HG03457 (cell line): ENCODE results near the gene FADS3.

ENCODE experiments used
- ATAC-seq: cut with Tn5 transposase; IDR thresholded peaks from one replicate; pipeline ENCODE4 v1.9.1; 2021; ENCODE audit warnings: moderate number of reproducible peaks; ENCODE audit not compliant: unreplicated experiment

Gene FADS3

DNA sequence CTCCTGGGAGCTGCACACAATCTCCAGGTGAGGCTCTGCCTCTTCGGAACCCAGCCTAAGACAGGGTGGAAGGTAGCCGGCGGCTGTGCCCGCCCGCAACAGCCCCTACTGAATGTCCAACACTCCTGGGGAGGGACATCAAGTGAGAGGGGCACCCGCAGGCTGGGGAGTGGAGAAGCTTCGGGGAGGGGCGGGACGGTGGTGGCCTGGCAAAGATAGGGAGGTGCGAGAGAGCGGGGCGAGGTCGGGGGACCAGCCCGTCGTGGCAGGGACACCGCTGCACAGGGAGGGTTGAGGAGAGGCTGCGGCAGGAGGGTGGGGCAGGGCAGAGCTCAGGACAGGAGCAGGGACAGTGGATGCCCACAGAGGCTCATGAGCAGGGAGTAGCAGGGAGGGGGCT lies 8.9 kb upstream of the FADS3 start:
- ATAC-seq, result no peak

DNA sequence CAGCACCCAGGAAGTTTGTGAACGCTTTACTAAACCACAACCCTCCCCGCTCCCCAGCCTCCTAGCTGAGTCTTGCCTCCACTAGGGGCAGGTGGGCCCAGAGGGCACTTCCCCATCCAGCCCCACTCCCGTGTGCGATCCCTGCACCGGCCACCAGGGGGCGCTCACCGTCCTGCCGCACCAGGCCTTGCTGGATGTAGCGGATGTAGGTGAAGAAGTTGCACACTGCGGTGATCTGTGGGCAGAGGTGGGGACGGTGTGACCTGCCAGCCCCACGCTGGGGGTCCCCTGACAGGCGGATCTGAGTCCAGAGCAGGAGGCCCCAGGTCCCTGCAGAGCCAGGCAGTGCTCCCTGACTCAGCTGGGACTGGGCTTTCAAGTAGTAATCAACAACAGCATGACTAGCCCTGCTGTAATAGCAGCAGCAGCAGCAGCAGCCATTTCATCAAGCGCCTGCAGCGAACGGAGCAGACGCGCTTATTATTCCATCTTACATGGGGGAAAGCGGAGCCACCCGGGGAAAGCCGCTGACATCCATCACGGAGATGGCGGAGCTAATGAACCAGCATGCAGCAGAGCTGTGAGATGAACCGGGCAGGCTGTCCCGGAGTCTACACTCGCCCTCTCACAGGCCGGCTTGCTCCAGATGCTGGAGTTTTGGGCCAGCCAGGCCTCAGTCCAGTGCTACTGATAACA lies 7.9 kb upstream of the FADS3 start:
- ATAC-seq, result no peak

DNA sequence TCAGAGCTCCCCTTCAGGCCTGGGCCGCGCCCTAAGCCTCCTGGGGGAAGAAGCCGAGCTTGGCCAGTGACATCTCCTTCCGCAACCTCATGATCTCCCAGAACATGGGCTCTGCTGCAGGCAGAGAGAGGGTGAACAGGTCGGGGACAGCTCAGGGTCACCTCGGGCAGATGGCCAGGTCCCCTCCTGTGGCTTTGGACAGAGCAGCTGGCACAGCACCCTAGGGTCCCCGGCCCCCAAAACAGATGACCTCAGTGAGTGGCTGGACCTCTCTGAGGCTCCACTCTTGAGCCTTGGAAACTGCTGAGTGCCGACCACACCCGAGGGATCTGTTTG lies 6.9 kb upstream of the FADS3 start:
- no peak for ATAC-seq

DNA sequence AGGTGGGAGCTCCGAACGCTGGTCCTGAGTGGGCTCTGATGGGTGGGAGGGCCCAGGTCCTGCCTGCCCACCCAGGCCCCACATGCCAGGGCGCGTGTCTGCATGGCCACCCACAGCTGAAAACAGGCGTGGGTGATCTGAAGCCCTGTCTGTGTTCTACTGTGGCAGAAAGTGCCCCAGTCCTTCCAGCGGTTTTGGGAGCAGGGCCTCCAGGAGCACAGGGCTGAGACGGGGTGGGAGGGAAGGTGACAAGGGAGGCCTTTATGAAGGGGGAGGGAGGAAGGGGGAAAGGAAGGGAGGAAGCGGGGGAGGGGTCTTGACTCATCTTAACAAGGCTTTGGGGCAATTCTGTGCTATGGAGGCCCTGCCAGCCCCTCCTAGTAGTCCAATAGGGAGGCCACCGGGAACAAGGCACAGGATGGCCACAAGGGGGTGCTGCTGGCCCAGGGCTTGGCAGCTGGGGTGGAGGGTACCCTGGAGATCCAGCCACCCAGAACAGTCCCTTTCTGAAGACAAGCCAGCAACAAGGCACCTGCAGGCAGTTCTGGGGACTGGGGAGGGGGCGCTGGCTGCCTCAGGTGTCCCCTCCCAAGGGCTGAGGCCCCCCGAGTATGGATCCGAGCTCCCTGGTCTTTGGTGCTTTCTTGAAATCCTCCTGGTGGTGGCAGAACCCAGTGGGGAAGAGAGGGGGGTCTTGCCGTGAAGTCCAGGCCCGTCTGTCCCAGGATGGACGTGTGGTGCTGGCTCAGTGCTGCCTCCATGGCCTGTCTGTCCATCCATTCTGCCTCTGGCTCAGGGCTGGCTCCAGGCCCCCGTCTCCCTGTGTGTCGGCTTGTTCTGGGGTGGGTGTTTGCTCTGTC lies 6.3 kb upstream of the FADS3 start:
- no peak for ATAC-seq

DNA sequence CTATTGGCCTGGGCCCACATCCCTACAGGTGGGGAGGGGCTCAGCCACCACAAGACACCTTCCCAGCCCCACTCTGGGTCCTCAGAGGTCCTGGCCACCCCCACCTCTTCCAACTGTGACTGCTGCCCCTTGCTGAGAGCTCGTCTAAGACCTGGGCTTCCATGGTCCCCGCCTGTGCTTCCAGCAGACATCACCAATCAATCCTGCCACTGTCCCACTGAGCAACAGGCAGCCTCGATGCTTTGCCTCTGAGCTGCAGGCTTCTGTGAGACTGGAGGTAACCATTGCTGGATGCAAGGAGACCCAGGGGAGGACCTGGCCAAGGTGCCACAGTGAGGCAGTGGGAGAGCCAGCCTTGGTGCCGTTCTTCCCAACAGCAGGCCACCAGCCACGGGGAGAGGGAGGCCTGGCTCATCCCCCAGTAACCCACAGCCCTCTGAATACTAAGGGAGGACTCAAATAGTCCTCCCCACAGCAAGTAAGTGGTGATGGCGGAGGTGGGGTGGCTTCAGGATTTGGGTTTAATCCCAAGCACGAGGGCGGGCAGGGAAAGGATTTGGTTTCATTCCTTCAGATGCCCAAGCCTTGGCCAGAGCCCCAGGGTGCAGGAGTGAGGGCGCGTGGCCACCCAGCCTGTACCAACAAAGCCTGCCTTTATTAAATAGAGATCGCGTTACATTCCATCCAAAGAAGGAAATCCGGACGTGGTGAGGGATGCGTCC lies 5.5 kb upstream of the FADS3 start:
- ATAC-seq, result no peak

DNA sequence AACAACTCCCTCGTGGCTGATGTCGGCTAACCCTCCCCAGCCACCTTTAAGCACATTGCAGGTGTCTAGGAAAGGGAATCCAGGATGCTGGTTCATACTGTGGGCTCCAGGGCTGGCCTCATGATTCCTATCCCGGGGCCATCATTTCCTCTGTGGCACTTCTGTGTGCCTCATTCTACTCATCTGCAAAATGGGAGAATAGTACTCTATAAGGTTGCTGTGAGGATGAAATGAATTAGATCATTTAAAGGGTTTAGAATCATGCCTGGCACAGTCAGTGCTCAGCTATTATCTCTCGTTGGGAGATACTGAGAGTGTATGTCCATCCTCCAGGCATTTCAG lies 4.3 kb upstream of the FADS3 start:
- no peak for ATAC-seq

DNA sequence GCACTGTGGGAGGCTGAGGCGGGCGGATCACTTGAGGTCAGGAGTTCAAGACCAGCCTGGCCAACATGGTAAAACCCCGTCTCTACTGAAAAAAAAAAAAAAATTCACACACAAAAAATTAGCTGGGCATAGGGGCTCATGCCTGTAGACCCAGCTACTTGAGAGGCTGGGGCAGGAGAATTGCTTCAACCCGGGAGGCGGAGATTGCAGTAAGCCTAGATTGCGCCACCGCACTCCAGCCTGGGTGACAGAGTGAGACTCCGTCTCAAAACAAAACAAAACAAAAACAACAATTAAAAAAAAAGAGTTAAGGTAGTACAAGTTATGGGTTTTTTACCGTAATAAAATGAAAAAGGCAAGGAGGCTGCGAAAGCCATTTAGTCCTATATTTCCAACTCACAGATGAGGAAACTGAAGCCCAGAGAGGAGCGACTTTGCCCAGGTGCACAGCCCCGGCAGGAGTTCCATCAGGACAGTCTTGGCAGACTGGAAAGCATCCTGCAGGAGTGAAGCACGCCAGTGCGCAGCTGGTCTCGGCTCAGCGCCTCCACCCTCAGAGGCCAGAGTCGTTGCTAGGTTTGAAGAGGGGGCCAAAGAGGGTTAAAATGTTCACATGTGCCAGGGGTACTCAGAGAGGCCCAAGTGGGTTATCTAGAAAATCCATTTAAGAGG lies 3.8 kb upstream of the FADS3 start:
- ATAC-seq, result no peak

DNA sequence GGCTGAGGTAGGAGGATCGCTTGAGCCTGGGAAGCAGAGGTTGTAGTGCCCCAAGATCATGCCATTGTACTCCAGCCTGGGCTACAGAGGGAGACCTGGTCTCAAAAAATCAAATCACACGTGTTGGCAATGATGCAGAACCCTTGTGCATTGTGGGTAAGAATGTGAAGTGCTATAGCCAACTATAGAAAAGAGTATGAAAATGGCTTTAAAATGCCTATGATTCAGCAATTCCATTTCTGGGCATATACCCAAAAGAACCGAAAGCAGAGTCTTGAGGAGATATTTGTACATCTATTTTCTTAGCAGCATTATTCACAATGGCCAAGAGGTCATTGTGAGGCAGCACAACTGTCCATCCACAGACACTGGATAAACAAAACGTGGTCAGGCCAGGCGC lies 2.6 kb upstream of the FADS3 start:
- ATAC-seq, result no peak

DNA sequence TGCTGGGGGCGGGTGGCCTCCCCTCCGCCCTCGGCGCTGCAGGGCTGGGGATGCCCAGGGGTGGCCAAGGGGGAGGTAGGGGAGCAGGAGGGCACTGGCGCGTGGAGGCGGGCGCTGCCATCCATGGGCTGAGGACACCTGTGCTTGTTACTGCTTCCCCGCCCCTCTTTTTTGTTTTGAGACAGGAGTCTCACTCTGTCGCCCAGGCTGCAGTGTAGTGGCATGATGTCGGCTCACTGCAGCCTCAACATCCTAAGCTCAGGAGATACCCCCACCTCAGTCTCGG lies 683 bp upstream of the FADS3 start:
- ATAC-seq, result no peak

DNA sequence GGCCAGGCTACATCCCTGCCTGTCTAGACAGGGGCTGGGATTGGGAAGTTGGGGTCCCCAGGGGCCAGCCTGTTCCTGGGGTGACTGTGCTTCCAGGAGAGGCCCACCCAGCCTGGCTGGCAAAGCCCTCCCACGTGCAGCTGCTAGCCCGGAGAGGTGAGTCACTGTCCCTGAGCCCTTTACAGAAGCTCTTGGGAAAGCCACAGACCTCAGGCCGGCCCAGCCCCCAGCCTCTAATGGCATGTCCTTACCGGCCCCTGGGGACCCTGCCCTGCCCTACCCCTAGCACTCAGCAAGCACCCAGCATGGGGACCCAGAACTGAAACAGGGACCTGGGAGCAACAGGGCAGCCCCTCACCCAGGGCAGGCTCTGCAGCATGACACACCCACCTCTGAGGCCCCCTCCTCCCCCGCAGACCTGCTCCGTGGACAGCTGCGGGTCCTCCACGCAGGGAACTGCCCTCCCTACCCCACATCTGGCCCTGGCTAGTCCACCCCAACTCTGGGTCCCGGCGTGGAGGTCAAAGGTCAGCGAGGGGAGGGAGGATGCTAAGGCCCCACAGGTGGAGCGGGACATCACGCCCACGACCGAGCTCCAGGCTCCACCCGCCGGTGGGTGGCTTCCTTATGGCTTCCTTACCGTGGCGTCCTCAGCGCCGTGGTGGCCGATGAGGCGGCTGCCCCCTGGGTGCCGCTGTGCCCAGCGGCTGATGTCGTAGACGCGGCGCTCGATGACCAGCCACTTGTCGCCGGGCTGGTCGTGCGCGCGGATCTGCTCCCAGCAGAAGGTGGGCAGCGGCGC lies 615 bp downstream of the FADS3 start:
- no peak for ATAC-seq

DNA sequence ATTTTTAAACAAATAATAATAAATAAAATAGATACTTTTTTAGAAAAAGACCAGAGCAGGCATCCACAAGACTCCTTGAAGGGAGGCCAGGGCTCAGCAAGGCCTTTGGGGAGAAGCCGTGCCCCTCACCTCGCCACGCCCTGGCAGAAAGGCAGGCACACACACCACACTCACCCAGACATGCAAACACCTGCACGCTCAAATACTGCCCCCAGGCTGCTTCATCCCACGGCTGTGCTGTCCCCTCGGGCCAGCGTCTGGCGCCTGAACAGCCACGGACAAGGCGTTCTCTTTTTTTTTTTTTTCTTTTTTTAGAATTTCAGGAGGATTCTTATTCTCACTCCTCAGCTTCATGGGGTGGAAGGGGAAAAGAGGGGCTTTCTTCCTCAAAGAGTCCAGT lies 1.5 kb downstream of the FADS3 start:
- ATAC-seq, result no peak

DNA sequence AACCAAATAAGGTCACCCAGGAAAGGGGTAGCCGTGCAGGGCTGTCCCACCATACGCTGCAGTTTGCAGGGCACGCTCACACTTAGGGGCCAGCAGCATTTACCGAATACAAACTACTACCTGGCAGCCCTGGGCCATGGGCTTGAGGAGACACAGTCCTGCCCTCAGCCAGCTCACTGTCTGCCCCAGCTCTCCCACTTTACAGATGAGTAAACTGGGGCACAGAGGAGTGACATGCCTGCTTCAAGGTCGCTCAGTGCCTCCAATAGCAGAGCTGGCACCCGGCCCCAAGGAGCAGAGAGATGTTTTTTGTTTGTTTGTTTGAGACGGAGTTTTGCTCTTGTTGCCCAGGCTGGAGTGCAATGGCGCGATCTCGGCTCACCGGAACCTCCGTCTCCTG lies 2.8 kb downstream of the FADS3 start:
- ATAC-seq, result no peak

DNA sequence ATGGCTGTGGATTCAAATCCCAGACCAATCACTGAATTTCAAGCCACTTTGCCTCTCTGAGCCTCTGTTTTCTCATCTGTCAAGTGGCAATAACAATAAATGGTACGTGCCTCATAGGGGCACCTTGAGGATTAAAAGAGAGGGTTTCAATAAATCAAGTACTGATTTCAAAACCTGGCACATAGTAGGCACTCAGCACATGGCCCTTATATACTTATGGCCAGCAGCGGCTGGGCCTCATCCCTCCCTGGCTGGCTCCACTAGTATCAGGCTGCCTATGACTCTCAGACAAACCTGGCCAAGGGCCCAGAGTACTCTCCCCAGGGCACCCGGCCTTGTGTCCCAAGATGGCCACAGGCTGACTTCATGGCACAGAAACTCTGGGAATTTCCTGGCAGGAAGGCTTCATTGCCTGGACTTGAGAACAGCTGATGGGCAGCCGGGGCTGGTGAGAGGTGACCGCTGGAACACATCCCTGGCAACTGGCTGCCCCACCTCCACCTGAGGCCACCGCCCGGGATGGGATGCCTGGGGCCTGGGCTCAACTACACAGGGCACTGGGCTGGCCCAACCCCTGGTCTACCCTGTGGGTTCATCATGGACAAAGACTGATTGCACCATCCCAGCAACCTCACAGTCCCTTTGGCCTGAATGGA lies 3.4 kb downstream of the FADS3 start:
- ATAC-seq, result no peak

DNA sequence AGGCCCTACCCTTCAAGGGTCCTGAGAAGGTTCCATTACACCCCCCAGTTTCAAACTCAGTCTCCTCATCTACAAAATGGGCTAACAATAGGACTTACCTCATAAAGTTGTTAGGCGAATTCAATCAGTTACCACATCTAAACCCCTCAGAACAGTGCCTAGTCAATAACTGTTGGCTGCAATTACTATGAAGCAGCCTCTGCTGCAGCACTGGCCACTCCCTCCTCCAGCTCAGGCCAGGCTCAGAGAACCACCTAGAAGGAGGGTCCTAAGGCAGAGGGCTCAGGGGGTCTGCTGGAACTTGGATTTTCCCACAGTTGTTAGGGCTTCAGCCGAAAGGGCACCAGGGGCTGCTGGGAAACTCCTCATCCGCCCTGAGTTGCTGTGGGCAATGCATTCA lies 4.7 kb downstream of the FADS3 start:
- no peak for ATAC-seq

DNA sequence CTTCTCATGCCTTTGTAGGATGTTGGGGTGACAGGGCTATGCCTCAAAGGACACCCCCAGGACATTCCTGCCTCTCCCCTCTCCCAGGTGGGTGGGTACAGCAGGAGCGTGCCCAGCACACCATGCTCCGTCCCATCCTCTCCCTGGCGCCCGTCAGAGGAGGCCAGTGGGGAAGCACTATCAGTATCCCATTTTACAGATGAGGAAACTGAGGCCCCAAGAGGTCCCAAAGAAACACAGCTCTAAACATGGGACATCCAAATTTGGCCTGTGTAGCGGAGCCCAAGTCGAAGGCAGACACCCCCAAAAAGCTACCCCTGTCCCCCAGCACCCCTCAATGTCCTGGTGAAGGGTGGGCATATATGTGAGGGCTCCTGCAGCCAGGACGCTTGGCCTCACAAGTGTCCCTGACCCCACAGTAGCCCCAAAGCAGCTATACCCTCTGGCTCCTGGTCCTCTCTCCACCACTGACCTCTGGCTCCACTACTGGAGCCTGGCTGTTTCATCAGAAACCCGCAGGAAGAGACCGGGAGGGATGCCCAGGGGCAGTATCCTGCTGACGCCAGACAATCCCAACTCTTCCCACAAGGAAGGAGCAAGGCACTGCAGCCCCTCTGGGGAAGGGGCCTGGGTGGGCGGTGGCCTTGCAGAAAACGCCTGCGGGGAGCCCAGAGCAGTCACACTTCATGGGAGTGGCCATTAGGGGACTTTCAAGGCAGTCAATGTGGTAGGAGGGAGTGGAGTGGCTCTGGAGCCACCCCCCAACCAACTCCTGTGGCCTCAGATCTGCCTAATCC lies 5.4 kb downstream of the FADS3 start:
- no peak for ATAC-seq

DNA sequence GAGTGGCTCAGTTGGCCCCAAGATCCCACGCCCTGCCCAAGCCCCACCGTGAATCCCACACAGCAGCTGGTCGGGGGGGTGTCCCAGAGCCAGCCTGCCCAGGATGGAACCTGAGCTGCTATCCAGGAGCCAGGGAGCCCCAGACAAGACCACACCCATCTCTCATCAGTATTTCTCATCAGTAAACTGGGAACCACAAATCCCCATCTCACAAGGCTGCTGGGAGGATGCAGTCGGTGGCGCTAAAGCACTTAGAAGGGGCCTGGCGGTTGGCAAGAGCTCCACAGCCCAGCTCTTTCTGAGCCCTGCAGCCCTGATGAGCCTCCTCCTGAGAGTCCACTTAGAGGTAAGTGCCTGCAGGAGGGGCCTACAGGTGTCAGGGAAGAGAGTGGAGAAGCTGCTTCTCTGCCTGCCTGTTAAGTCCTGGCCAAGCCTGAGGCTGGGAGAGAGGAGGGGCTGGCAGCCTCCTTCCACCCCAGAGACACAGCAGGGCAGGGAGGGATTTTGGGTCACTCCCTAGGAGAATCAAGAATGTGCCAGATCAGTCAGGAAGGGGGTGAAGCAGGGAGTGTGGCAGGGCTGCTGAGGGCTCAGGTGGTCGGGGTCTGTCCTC lies 6.1 kb downstream of the FADS3 start:
- no peak for ATAC-seq

DNA sequence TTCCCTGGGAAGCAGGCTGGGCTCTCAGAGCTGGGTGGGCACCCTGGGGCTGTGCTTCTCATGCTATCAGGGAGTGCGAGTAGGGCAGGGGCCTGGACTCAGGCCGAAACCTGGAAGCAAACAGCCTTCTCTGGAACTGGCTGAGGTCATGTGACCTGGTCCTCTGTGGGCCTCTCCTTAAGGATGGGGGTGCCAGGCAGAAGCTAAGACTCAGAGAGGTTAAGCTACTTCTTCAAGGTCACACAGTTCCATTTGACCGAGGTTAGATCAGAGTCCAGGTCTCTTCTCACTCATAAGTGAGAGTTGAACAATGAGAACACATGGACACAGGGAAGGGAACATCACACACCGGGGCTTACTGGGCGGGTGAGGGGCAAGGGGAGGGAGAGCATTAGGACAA lies 7.4 kb downstream of the FADS3 start:
- ATAC-seq, result no peak

DNA sequence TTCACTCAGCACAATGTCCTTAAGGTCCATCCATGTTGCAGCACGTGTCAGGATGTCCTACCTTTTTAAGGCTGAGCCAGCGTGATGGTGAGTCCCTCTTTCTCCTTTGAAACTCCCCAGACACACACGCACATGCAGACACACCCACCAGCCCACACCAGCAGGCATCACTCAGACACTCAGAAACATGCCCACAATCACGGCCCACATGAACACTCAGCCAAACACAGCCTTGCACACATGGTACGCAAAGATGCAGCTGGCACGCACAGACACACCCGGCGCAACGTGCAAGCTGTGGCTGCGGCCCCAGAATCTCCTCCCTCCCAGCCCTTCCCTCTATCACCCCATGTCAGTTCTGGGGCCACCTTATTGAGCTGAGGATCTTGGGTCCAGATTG lies 8.0 kb downstream of the FADS3 start:
- ATAC-seq, result no peak

DNA sequence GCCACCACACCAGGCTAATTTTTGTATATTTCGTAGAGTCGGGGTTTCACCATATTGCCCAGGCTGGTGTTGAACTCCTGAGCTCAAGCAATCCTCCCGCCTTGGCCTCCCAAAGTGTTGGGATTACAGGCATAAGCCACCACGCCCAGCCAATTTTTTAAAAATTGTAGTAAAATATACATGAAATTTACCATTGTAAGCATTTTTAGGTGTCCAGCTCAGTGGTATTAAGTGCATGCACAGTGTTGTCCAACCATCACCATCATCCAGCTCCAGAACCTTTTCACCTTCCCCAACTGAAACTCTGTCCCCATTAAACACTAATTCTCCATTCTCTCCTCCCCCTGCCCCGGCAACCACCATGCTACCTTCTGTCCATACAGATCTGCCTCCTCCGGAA lies 8.5 kb downstream of the FADS3 start:
- no peak for ATAC-seq
